ENCODE results near the gene ART3.
A peak's percentile ranks its signal among the peaks of the same experiment; 100 is the strongest.

Gene ART3

DNA sequence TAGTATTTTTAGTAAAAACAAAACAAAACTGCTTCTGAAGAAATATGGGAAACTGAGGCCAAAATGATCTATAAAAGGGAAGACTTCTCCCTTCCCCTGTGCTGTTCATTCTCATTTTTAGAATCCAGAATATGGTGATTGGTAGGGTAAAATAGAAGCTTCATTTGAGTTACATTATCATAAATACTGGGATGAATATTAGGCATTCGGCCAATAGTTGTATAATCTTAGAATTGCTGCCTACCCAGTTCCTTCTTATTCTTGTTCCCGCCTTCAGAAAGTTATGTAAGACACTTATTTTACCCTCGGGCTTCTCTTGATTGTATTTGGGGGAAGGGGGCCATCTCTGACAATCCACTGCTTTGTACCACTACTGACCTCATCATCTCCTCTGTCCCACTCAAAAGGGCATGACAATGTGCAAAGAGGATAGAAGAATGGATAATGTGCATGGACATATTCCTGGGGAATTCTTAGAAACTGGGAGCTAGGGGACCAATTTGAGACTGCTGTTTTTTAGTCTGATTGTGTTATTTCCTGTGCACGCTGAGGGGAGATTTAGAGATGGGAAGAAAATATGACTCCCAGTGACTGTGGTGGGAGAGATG is 588 bp downstream of the ART3 start:
- DNase-seq, result no peak

DNA sequence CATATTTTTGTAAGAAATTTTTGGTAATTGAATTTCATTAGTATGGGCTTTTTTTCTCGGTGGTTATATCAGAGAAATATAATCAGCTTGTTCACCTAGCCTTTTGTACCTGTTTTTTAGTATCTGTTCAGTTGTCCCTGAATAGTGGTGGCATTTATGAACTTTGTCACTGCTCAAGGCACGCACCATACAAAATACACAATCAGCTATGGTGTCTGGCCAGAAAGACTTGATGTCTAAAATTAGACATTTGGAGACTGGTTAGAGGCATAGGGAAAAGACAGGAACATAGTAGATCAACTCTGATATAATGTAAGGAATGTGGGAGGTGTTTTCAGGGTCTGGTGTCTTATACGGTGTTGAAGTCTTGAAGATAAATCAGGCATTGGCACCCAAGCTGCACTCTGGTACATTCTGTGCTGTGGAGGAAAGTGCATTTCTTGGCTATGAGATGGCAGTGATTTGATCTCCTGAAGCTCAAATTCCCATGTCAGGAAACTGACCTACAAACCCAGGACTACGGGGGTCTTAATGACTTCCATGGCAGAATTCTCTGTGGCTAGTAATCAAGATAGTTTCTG is 3.6 kb downstream of the ART3 start:
- DNase-seq, result no peak

DNA sequence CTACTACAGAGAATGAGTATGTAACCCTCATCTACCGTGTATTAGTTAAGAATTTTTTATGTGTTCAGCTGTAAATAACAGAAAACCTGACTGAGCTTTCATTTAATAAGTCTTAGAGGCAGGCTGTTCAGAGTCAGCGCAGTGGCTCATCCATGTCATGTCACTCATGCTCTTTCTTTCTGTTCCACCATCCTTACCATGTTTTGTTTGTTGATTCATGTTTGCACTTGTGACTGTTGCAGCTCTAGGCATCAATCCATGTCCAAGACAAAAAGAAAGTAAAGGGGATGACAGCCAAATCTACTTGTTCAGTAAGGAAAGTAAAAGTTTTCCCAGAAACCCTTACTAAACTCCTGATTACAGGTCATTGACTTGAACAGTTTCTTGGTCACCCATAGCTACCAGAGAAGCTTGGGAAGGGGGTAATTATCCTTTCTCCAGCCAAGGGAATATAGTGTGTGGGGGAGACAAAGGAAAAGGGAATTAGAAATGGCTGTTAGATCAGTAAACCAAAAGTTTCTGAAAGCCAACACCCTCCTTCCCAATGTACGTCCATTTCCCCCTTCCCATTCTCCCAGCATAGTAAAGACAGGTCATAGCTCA is 9.0 kb downstream of the ART3 start:
- no peak for DNase-seq

DNA sequence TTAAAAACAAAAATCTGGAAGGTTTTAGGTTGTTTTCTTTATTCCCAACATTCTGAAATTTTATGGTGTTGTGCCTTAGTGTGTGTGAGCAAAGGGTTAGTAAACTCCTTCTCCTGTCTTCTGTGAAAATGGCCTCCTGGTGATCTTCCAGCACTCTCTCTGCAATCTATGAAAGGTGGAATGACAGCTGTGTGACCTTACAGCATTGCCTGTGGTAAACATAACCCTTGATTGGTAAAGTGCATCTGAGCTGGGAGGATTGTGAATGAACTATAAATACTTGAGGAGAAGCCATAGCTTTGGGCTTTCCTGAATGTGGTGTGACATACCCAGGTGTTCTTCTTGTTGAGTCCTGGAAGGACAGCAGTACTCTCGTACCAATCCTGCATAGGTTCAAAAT is 10.0 kb downstream of the ART3 start:
- DNase-seq, result no peak

GRCh38 chr4:76087007-76087769 is 12.7 kb downstream of the ART3 start:
- DNase-seq, result peak; percentile 7

- DNase-seq, result no peak
Measured at GRCh38 chr4:76088719-76089118, 14.2 kb downstream of the ART3 start.

DNA sequence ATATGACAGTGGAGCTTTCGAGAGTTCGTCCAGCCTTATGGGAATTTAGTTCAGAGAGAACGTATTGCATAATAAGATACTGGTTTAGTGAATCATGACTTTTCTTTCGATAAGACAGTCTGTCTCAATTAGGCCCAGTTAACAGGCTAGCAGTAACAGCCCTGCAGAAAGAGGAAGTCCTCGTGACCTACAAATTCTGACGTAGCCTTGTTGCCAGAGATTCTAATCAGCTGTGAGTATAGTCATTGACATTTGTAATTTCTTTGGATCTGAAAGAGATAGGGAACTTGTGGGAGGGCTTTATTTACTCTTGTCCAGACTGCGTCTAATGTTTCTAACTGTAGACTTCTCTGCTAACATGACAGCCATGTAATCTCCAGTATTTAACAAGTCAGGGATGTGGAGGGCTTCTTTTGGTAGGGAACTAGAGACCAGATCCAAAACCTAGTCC is 15.8 kb downstream of the ART3 start:
- peak; percentile 54 for DNase-seq

- no peak for DNase-seq
Measured at GRCh38 chr4:76091052-76091451, 16.5 kb downstream of the ART3 start.

DNA sequence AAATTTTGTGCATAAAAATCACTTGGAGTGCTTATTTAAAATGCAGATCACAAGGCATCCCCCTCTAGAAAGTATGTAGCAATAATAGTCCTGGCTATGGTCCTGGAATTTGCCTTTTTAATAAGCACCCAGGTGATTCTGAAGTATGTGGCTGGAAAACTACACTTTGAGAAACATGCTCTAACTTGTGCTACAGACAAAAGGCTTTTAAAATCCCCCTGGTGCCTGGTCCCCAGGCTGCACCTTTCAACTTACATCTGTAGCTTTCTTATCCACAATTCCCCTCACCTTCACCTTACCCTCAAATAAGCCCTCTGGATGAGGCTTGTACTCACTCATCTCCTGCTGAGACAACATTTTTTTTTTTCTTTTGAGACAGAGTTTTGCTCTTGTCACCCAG is 21.1 kb downstream of the ART3 start:
- DNase-seq, result no peak

DNA sequence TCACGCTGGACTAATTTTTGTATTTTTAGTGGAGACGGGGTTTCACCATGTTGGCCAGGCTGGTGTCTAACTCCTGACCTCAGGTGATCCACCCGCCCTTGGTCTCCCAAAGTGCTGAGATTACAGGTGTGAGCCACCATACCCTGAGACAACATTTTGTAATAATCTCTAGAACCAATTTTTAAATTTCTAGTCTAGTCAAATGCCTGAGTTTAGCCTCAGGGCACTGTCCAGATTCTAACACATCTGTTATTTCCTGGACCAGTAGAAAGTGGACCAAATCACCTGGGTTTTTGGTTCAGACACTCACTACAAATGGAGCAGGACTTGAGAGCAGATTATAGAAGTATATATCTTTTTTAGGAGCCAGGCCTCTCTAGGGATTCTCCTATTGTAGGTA is 21.6 kb downstream of the ART3 start:
- no peak for DNase-seq

DNA sequence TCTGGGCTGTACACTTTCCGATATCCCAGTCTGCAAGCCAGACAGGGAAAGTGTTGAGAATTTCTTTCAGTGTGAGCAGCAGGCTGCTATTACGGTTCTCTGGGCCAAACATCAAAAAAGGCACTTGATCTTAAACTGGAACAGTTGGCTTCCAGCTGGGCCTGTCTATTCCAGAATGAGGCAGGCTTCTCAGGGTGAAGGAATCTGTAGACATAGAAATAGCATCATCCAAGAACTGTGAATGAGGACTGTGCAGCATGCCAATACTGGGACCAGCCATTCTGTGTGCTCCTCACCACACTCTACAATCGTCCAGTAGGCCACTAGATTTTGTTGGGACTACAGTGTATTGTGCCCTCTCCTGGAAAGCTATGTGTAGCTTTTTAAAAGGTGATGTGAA is 31.1 kb downstream of the ART3 start:
- no peak for DNase-seq

DNA sequence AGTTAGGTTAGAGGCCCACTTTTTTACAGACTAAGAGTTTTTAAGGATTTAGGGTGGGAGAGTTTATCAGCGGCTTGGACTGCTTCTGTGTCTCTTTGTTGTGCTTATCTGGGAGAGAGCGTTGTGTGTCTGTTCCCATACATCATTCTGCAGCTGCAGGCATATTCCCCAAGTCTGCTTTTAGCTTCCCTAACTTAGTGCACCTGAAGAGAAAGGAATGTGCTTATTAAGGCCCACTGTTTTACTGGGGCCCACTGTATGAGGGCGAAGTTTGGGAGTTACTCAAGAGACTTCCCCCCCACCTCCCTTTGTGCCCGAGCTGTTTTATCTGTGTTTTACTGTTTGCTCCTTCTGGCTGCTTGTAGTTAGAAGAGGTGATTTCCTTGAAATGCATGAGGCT is 31.9 kb downstream of the ART3 start:
- no peak for DNase-seq

DNA sequence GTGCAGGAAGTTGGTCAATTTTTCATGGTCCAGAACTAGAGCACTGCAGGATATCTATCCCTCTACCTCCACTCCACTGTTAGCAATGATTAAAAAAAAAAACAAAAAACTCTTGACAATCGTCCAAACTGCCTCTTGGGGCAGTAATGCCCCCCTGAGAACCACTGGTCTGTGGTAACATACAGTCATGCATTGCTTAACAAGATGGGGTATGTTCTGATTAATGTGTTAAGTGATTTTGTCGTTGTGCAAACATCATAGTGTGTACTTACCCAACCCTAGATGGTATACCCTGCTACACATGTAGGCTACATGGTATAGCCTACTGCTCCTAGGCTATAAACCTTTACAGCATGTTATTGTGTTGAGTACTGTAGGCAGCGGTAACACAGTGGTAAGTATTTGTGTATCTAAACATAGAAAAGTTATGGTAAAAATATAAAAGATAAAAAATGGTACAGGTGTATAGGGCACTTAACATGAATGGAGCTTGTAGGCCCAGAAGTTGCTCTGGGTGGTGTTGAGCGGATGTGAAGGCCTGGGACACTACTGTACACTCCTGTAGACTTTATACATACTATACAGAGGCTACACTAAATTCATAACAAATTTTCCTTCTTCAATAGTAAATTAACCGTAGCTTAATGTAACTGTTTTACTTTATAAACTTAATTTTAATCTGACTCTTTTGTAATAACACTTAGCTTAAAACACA is 34.1 kb downstream of the ART3 start:
- no peak for DNase-seq

GRCh38 chr4:76116821-76117220 is 42.3 kb downstream of the ART3 start:
- no peak for DNase-seq

DNA sequence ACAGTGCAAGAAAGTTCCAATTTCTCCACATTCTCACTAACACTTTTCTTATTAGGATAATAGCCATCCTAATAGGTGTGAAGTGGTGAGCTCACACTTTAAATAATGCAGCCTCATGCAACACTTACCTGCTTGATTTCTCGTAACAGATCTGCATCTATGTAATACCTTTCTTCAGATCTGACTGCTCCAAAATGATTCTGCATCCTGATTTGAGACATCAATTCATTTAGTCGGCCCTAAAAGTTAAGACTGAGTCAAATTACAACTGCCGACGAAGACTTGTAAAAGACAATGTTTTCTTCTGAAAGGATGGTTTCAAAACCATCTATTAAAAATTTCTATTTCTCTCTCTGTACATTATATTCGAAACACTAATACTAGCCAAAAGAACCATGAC is 43.0 kb downstream of the ART3 start:
- DNase-seq, result no peak

DNA sequence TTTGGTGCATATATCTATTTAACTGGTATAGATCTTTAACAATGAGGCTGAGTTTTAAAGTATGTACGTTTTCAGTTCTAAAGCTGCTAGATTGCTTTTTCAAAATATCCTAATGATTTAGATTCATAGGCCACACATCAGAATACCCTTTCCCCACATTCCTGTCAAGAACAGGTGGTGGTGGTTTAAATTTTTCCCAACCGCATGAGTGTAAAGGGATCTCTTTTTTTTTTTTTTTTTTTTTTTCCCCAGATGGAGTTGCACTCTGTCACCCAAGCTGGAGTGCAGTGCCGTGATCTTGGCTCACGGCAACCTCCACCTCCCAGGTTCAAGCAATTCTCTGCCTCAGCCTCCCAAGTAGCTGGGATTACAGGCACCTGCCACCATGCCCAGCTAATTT is 45.7 kb downstream of the ART3 start:
- DNase-seq, result no peak

GRCh38 chr4:76125816-76126215 is 51.3 kb downstream of the ART3 start:
- DNase-seq, result no peak

DNA sequence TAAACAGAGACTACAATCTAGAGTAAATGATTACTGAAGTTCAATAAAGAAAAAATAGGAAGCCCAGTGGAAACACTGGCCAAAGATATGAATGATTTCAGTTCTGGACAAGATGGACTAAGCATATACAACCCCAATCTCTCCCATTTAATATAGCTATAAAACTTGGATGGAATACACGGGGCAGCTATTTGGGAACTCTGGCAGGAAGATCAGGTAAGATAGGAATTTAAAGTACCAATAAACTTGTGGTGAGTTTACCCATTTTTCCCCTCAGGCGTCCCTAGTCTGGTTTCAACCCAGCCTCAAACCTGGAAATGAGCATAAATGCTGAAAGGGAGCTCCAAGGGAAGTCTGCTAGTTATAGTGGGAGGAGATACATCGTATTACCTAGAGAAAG is 53.2 kb downstream of the ART3 start:
- no peak for DNase-seq

- DNase-seq, result no peak
Measured at GRCh38 chr4:76141241-76141640, 66.7 kb downstream of the ART3 start.

- no peak for DNase-seq
Measured at GRCh38 chr4:76144546-76144945, 70.0 kb downstream of the ART3 start.

- DNase-seq, result peak; percentile 73
Measured at GRCh38 chr4:76147454-76148141, 73.1 kb downstream of the ART3 start.

DNA sequence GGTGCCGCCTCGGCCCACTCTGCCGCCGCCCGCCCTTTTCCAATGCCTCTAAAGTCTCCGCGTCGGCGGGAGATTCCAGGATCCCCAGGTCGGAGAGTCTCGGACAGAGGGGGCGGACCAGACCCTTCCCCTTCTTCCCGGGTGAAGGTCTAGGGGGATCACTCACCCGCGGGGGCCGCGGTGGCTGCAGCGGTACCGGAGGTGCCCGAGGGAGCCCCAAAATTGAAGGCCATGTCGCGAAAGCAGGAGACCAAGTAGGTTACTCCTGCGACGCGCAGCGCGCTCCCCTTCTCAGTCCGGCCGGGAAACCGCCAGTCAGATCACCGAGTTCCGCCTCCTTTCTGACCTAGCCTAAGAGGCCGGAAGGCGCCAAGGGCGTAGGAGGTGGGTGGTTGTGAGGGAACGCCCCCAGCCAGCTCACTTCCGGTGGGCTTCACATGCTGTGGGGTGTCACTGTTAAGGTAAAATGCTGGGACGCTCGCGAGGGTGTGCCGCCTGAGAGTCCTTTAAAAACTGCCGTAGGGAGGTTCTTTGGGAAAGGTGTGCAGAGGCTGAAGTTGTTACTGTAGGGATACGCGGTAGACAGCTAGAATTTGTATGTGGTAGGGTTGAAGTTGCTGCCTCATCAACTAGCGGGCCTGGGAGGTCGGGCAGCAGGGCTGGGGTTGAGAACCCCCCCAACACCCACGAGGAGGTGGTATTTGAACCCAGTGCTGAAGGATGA is 73.8 kb downstream of the ART3 start, which contains the start of gene NUP54:
Gene NUP54, minus strand, starts transcription at position 256 of the 724 bp plus-strand sequence. Its CDS starts 23 bp downstream, at position 233.
- peak; percentile 92 for DNase-seq

Measured in GDM1 (cell line).